HEK293 (cell line): ENCODE measurements around the gene ANKRD34B.
A peak's percentile ranks its signal among the peaks of the same experiment; 100 is the strongest.

Source experiments
- CTCF ChIA-PET: fragments of 350-600 bp; formaldehyde crosslinking; extraction: SDS; loops from one replicate; lab custom pipeline; 2021; ENCODE audit warnings: antibody characterized with exemption; lab: Yijun Ruan, JAX
- POLR2A ChIA-PET: fragments of 300-600 bp; formaldehyde crosslinking; extraction: SDS; loops from one replicate; lab custom pipeline; 2020; ENCODE audit warnings: antibody characterized with exemption, inconsistent platforms; lab: Yijun Ruan, JAX
- H3K27ac ChIP-seq: fragments of 200-500 bp; sonication (Bioruptor generic); 2 replicates; pipeline ENCODE4 v1.5.1; 2014; ENCODE audit warnings: low read depth, low read length, control low read depth, inconsistent platforms; ENCODE audit errors: extremely low read depth
- H3K36me3 ChIP-seq, 2 experiments: fragments of 200-500 bp in 1 of 2; sonication (Bioruptor generic) in 1 of 2; 1 replicate in 1 of 2; 2 replicates in 1 of 2; pipeline ENCODE4 v1.5.1; 2014 to 2017; ENCODE audit warnings: inconsistent platforms in 2 of 2, low read length in 2 of 2; ENCODE audit not compliant: control insufficient read depth in 2 of 2, insufficient read depth in 1 of 2
- H3K4me1 ChIP-seq: fragments of 200-500 bp; sonication (Bioruptor generic); 2 replicates; pipeline ENCODE4 v1.5.1; 2014; ENCODE audit warnings: mild to moderate bottlenecking, low read length, inconsistent platforms; ENCODE audit not compliant: control insufficient read depth, insufficient read depth
- H3K4me3 ChIP-seq: 2 replicates; pipeline ENCODE4 v1.5.1; 2011; ENCODE audit warnings: low read depth, mild to moderate bottlenecking, control low read depth, low read length, moderate library complexity
- H3K9me3 ChIP-seq: fragments of 200-500 bp; sonication (Bioruptor generic); 2 replicates; pipeline ENCODE4 v1.5.1; 2014; ENCODE audit warnings: low read depth, low read length, inconsistent platforms; ENCODE audit not compliant: control insufficient read depth, insufficient read depth
- BCL6B ChIP-seq: fragments of 450-650 bp; formaldehyde crosslinking; IDR thresholded peaks from 2 replicates; pipeline ENCODE4 v1.5.1; 2017; ENCODE audit warnings: missing biosample characterization, missing genetic modification characterization
- INSM2 ChIP-seq: fragments of 450-650 bp; formaldehyde crosslinking; IDR thresholded peaks from 2 replicates; pipeline ENCODE4 v1.5.1; 2016; ENCODE audit warnings: missing biosample characterization, missing genetic modification characterization
- KLF8 ChIP-seq: fragments of 450-650 bp; formaldehyde crosslinking; IDR thresholded peaks from 2 replicates; pipeline ENCODE4 v1.5.1; 2016; ENCODE audit warnings: missing biosample characterization, missing genetic modification characterization
- PRDM6 ChIP-seq: fragments of 450-650 bp; formaldehyde crosslinking; IDR thresholded peaks from 2 replicates; pipeline ENCODE4 v1.5.1; 2017; ENCODE audit warnings: missing biosample characterization, missing genetic modification characterization
- WT1 ChIP-seq: fragments of 450-650 bp; formaldehyde crosslinking; IDR thresholded peaks from 2 replicates; pipeline ENCODE4 v1.5.1; 2016; ENCODE audit warnings: missing biosample characterization, missing genetic modification characterization
- ZBTB11 ChIP-seq: fragments of 450-650 bp; formaldehyde crosslinking; conservative IDR thresholded peaks from 2 replicates; pipeline ENCODE4 v1.5.1; 2016; ENCODE audit warnings: low read depth, missing biosample characterization, missing genetic modification characterization
- ZNF169 ChIP-seq: fragments of 450-650 bp; formaldehyde crosslinking; IDR thresholded peaks from 2 replicates; pipeline ENCODE4 v1.5.1; 2016; ENCODE audit warnings: missing biosample characterization, missing genetic modification characterization
- ZNF335 ChIP-seq: fragments of 450-650 bp; formaldehyde crosslinking; conservative IDR thresholded peaks from 2 replicates; pipeline ENCODE4 v1.5.1; 2016; ENCODE audit warnings: missing biosample characterization, missing genetic modification characterization
- ZNF404 ChIP-seq: fragments of 450-650 bp; formaldehyde crosslinking; IDR thresholded peaks from 2 replicates; pipeline ENCODE4 v1.5.1; 2017; ENCODE audit warnings: missing biosample characterization, missing genetic modification characterization
- ZNF449 ChIP-seq: fragments of 450-650 bp; formaldehyde crosslinking; IDR thresholded peaks from 2 replicates; pipeline ENCODE4 v1.5.1; 2017; ENCODE audit warnings: missing biosample characterization, mild to moderate bottlenecking, missing genetic modification characterization, moderate library complexity
- ZNF629 ChIP-seq: fragments of 450-650 bp; formaldehyde crosslinking; IDR thresholded peaks from 2 replicates; pipeline ENCODE4 v1.5.1; 2017; ENCODE audit warnings: missing biosample characterization, missing genetic modification characterization

The ANKRD34B gene

GRCh38 chr5:80509362-80509761 is 60.7 kb downstream of the ANKRD34B start (continued):
- TF ChIP-seq ZBTB11 (tag by site-specific recombination) = no peak
- TF ChIP-seq INSM2 (tag by site-specific recombination) = no peak
- no peak for TF ChIP-seq ZNF449
- TF ChIP-seq ZNF335 (tag by site-specific recombination) = no peak

- H3K4me3 ChIP-seq = no peak overlapping the region
- no peaks in the 10 kb centered on the region for H3K36me3 ChIP-seq
- POLR2A ChIA-PET = no interaction called here
- H3K27ac ChIP-seq = no peak overlapping the region
- TF ChIP-seq ZNF169 (no peak), ZNF404 (tag by site-specific recombination) (no peak), PRDM6 (tag by site-specific recombination) (no peak), ZNF629 (tag by site-specific recombination) (no peak), WT1 (tag by site-specific recombination) (no peak)
- TF ChIP-seq, all 188 proteins: peak for 0
- CTCF ChIA-PET = no interaction called here
- no peaks in the 10 kb centered on the region for H3K4me1 ChIP-seq
- no peaks in the 10 kb centered on the region for H3K9me3 ChIP-seq
Observed at GRCh38 chr5:80508844-80509243, 61.2 kb downstream of the ANKRD34B start.

GRCh38 chr5:80507663-80508062 is 62.4 kb downstream of the ANKRD34B start:
- Histone ChIP-seq H3K9me3 (no peaks in the 10 kb centered on the region), H3K27ac (no peak overlapping the region), H3K4me3 (no peak overlapping the region), H3K36me3 (no peaks in the 10 kb centered on the region), H3K4me1 (no peaks in the 10 kb centered on the region)
- CTCF ChIA-PET = interaction anchor here (0.6 to 1.4 kb wide), 2 partner anchors 18 to 26 kb away, joined by 3 to 4 read pairs; no protein-coding TSS in a partner anchor
- TF ChIP-seq KLF8 (tag by site-specific recombination) = no peak
- 0 out of 2 replicates have a peak, but pooled peaks have one; percentile 32 for TF ChIP-seq BCL6B
- POLR2A ChIA-PET = no interaction called here
